ENCODE results near the gene DGCR8.

GRCh38 chr22:20089226-20089976 lies 9.4 kb downstream of the DGCR8 start:
- TF ChIP-seq CTCF (IDR thresholded peaks at IDR 0.05; ENCODE audit: low read depth, low read length, poor library complexity, severe bottlenecking) (no peak), EZH2phosphoT487 (IDR thresholded peaks at IDR 0.05; ENCODE audit: borderline replicate concordance, low read length) (no peak)

Data from DOHH2 (cell line).